H9 (cell line): ENCODE measurements around the gene GPR155. TPM values are rescaled to one million over a fixed set of nuclear protein-coding genes. Genes with fewer than 3 reads are reported as not detected.

Experiments
- DNase-seq: peaks from one replicate; pipeline ENCODE4 v3.0.0-alpha.2; 2017
- H2AFZ ChIP-seq: one replicate; pipeline ENCODE4 v1.6.1; 2013; ENCODE audit warnings: mild to moderate bottlenecking, low read length, control low read depth, moderate library complexity
- H2AK5ac ChIP-seq: 2 replicates; pipeline ENCODE4 v1.6.1; 2013; ENCODE audit warnings: low read length, control low read depth, mixed read lengths; ENCODE audit not compliant: insufficient read length
- H2BK120ac ChIP-seq: one replicate; pipeline ENCODE4 v1.6.1; 2013; ENCODE audit warnings: low read depth, mild to moderate bottlenecking, low read length, control low read depth, inconsistent platforms; ENCODE audit not compliant: poor library complexity, severe bottlenecking
- H2BK12ac ChIP-seq: 2 replicates; pipeline ENCODE4 v1.6.1; 2013; ENCODE audit warnings: low read length, control low read depth, mixed read lengths, low read depth; ENCODE audit not compliant: insufficient read length
- H2BK15ac ChIP-seq: 2 replicates; pipeline ENCODE4 v1.6.1; 2013; ENCODE audit warnings: low read depth, low read length, control low read depth
- H2BK20ac ChIP-seq: one replicate; pipeline ENCODE4 v1.6.1; 2013; ENCODE audit warnings: low read depth, mild to moderate bottlenecking, low read length, control low read depth, inconsistent platforms; ENCODE audit not compliant: poor library complexity, severe bottlenecking
- H2BK5ac ChIP-seq: 2 replicates; pipeline ENCODE4 v1.6.1; 2013; ENCODE audit warnings: low read length, control low read depth, mixed read lengths; ENCODE audit not compliant: insufficient read length
- H3K14ac ChIP-seq: 2 replicates; pipeline ENCODE4 v1.6.1; 2013; ENCODE audit warnings: low read length, control low read depth; ENCODE audit not compliant: insufficient read depth
- H3K18ac ChIP-seq: 2 replicates; pipeline ENCODE4 v1.6.1; 2013; ENCODE audit warnings: low read depth, mild to moderate bottlenecking, mixed read lengths, low read length, control low read depth; ENCODE audit not compliant: insufficient read length
- H3K23ac ChIP-seq: 2 replicates; pipeline ENCODE4 v1.6.1; 2013; ENCODE audit warnings: low read length, control low read depth, mixed read lengths, low read depth; ENCODE audit not compliant: insufficient read length
- H3K23me2 ChIP-seq: 2 replicates; pipeline ENCODE4 v1.6.1; 2013; ENCODE audit warnings: low read depth, mild to moderate bottlenecking, mixed read lengths, low read length, control low read depth; ENCODE audit not compliant: insufficient read length, poor library complexity, severe bottlenecking
- H3K27ac ChIP-seq: 2 replicates; pipeline ENCODE4 v1.5.1; 2013; ENCODE audit warnings: low read length, control low read depth, mixed read lengths, low read depth; ENCODE audit not compliant: insufficient read length
- H3K27me3 ChIP-seq: 2 replicates; pipeline ENCODE4 v1.6.1; 2013; ENCODE audit warnings: low read length, control low read depth, inconsistent platforms; ENCODE audit not compliant: insufficient read depth
- H3K4ac ChIP-seq: 2 replicates; pipeline ENCODE4 v1.6.1; 2013; ENCODE audit warnings: low read depth, mild to moderate bottlenecking, control low read depth, inconsistent platforms, low read length, moderate library complexity
- H3K4me1 ChIP-seq: 2 replicates; pipeline ENCODE4 v1.6.1; 2013; ENCODE audit warnings: low read length, control low read depth, inconsistent platforms; ENCODE audit not compliant: insufficient read depth
- H3K4me2 ChIP-seq: 2 replicates; pipeline ENCODE4 v1.6.1; 2013; ENCODE audit warnings: low read length, control low read depth, mixed read lengths; ENCODE audit not compliant: insufficient read length, insufficient read depth
- H3K56ac ChIP-seq: 2 replicates; pipeline ENCODE4 v1.6.1; 2013; ENCODE audit warnings: low read depth, mild to moderate bottlenecking, mixed read lengths, low read length, control low read depth; ENCODE audit not compliant: insufficient read length
- H3K79me1 ChIP-seq: 2 replicates; pipeline ENCODE4 v1.6.1; 2013; ENCODE audit warnings: low read depth, mild to moderate bottlenecking, moderate library complexity, low read length, control low read depth, inconsistent platforms; ENCODE audit not compliant: insufficient read depth, poor library complexity, severe bottlenecking
- H3K79me2 ChIP-seq: 2 replicates; pipeline ENCODE4 v1.6.1; 2013; ENCODE audit warnings: low read length, control low read depth, inconsistent platforms; ENCODE audit not compliant: insufficient read depth
- H3K9ac ChIP-seq: 2 replicates; pipeline ENCODE4 v1.6.1; 2013; ENCODE audit warnings: low read length, control low read depth, mixed read lengths; ENCODE audit not compliant: insufficient read length; ENCODE audit errors: extremely low read depth
- H3K9me3 ChIP-seq: one replicate; pipeline ENCODE4 v1.6.1; 2013; ENCODE audit warnings: low read depth, low read length, inconsistent platforms; ENCODE audit not compliant: control insufficient read depth
- H3T11ph ChIP-seq: one replicate; pipeline ENCODE4 v1.6.1; 2013; ENCODE audit warnings: mild to moderate bottlenecking, low read length, control low read depth, inconsistent platforms
- H4K20me1 ChIP-seq: one replicate; pipeline ENCODE4 v1.6.1; 2013; ENCODE audit not compliant: control insufficient read depth, insufficient read length, insufficient read depth
- H4K5ac ChIP-seq: 2 replicates; pipeline ENCODE4 v1.6.1; 2013; ENCODE audit warnings: low read depth, mild to moderate bottlenecking, mixed read lengths, low read length, control low read depth; ENCODE audit not compliant: insufficient read length
- H4K8ac ChIP-seq: replicated peaks from 2 replicates; pipeline ENCODE4 v1.6.1; 2013; ENCODE audit warnings: low read length, control low read depth, mixed read lengths, low read depth; ENCODE audit not compliant: insufficient read length
- H4K91ac ChIP-seq: 2 replicates; pipeline ENCODE4 v1.6.1; 2013; ENCODE audit warnings: low read depth, mild to moderate bottlenecking, moderate library complexity, mixed read lengths, low read length, control low read depth; ENCODE audit not compliant: insufficient read length
- H3K27ac Mint-ChIP-seq, 3 experiments: 2 replicates in 2 of 3; 3 replicates in 1 of 3; pipeline ENCODE4 v1.8.0; 2020 to 2021; ENCODE audit warnings: mixed read lengths in 3 of 3, mild to moderate bottlenecking in 1 of 3, moderate library complexity in 1 of 3
- H3K27me3 Mint-ChIP-seq: 2 replicates; pipeline ENCODE4 v1.8.0; 2021; ENCODE audit warnings: low read depth, mild to moderate bottlenecking, moderate library complexity, mixed read lengths
- H3K36me3 Mint-ChIP-seq, 3 experiments: 2 replicates in 2 of 3; 3 replicates in 1 of 3; pipeline ENCODE4 v1.8.0; 2020 to 2021; ENCODE audit warnings: low read depth in 3 of 3, mixed read lengths in 3 of 3; ENCODE audit not compliant: insufficient read depth in 1 of 3
- H3K4me1 Mint-ChIP-seq, 2 experiments: 2 replicates each; pipeline ENCODE4 v1.8.0; 2020; ENCODE audit warnings: mixed read lengths in 2 of 2
- H3K4me3 Mint-ChIP-seq, 2 experiments: 2 replicates in 1 of 2; 3 replicates in 1 of 2; pipeline ENCODE4 v1.8.0; 2020 to 2021; ENCODE audit warnings: mild to moderate bottlenecking in 2 of 2, mixed read lengths in 2 of 2, moderate library complexity in 1 of 2
- H3K9me3 Mint-ChIP-seq, 2 experiments: 2 replicates in 1 of 2; 3 replicates in 1 of 2; pipeline ENCODE4 v1.8.0; 2020; ENCODE audit warnings: mild to moderate bottlenecking in 2 of 2, mixed read lengths in 2 of 2, moderate library complexity in 1 of 2
- CTCF ChIP-seq: fragments of 200-600 bp; sonication (generic); conservative IDR thresholded peaks from 3 replicates; pipeline ENCODE4 v1.8.0; 2021; ENCODE audit warnings: antibody characterized with exemption, mild to moderate bottlenecking
- total RNA-seq: library from RNA; stranded (reverse); gene quantifications from 2 replicates; pipeline ENCODE4 v1.2.1, GENCODE V29; 2021

The GPR155 gene
- total RNA-seq, 1 experiment from 2014 or later: 0.35 TPM

DNA sequence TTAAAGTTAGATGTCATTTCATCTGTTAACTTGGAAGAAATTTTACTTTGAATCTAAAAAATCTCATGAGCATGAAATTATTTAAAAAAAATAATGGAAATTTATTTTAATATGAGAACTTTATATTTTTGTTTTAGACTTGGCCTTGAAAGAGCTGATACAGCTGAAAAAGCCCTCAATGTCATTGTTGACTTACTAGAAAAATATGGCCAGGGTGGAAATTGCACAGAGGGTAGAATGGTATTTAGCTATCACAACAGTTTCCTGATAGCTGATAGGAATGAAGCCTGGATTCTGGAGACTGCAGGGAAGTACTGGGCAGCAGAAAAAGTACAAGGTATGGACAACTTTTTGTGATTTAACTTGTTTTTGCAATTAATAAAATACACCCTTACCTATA lies 86.0 kb downstream of the GPR155 start:
- H3K27me3 Mint-ChIP-seq: no peaks in the 10 kb centered on the region; the same call in 1 of the 2 replicates

More for the DNA sequence above, 86.0 kb downstream of the GPR155 start:
- H3K36me3 Mint-ChIP-seq: no peaks in the 10 kb centered on the region
- Histone ChIP-seq H3K79me2 (no peaks in the 10 kb centered on the region), H3K4me1 (no peaks in the 10 kb centered on the region), H3K27me3 (no peaks in the 10 kb centered on the region), H3K23me2 (peaks cover 4% of the 10 kb centered on the region), H3T11ph (no peak overlapping the region), H3K9ac (no peak overlapping the region), H3K27ac (no peak overlapping the region), H3K79me1 (no peaks in the 10 kb centered on the region), H2BK20ac (no peak overlapping the region), H4K91ac (no peak overlapping the region), H2BK120ac (no peak overlapping the region), H2BK5ac (no peak overlapping the region), H3K4ac (no peak overlapping the region), H3K9me3 (no peaks in the 10 kb centered on the region), H2AK5ac (no peak overlapping the region), H3K4me2 (no peak overlapping the region), H3K14ac (no peak overlapping the region), H4K8ac (no peak overlapping the region), H4K20me1 (no peaks in the 10 kb centered on the region), H2BK12ac (no peak overlapping the region), H2BK15ac (no peak overlapping the region), H3K23ac (no peak overlapping the region), H4K5ac (no peak overlapping the region), H3K56ac (no peak overlapping the region), H2AFZ (no peak overlapping the region), H3K18ac (no peak overlapping the region)
- DNase-seq: no peak
- no peak for TF ChIP-seq CTCF
- no peaks in the 10 kb centered on the region for H3K4me1 Mint-ChIP-seq
- H3K9me3 Mint-ChIP-seq: no peaks in the 10 kb centered on the region
- H3K4me3 Mint-ChIP-seq: no peak overlapping the region
- no peak overlapping the region for H3K27ac Mint-ChIP-seq
